ENCODE data around the gene MDP1.

MDP1 gene

GRCh38 chr14:24258119-24258518 is 42.3 kb upstream of the MDP1 start:
- Histone ChIP-seq H3K9me3 (no peaks in the 10 kb centered on the region), H3K4me3 (ENCODE audit: low read depth, low read length) (no peak overlapping the region), H3K36me3 (no peaks in the 10 kb centered on the region), H3K4me1 (no peaks in the 10 kb centered on the region), H3K27me3 (no peaks in the 10 kb centered on the region)
- no peak for DNase-seq
- no peak for TF ChIP-seq CTCF (IDR thresholded peaks at IDR 0.05; ENCODE audit: low read depth, low read length)

DNA sequence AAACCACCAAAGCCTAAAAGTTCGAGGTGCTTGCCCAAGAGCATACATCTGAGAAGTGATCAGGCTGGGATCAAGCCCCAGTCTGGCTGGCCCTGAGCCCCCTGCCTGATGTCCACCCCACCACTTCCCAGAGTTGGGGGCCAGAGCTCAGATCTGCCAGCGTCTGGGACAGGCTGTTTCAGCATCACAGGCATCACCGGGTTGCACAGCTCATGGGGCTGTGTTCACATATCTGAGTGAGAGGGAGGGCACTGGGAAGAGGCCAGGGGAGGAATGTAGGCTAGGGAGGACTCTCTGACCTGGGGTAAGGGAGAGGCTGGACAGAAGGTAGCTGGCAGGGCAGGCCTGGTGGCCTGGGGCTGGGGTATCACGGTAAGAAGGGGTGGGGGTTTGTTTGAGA is 41.1 kb upstream of the MDP1 start:
- DNase-seq = no peak
- no peaks in the 10 kb centered on the region for H3K36me3 ChIP-seq
- no peak for TF ChIP-seq CTCF (IDR thresholded peaks at IDR 0.05; ENCODE audit: low read depth, low read length)
- H3K27me3 ChIP-seq = no peaks in the 10 kb centered on the region
- H3K4me3 ChIP-seq (ENCODE audit: low read depth, low read length) = no peak overlapping the region
- no peaks in the 10 kb centered on the region for H3K4me1 ChIP-seq
- H3K9me3 ChIP-seq = no peaks in the 10 kb centered on the region

- TF ChIP-seq CTCF (IDR thresholded peaks at IDR 0.05; ENCODE audit: low read depth, low read length) = no peak
- H3K4me3 ChIP-seq (ENCODE audit: low read depth, low read length) = no peak overlapping the region
- DNase-seq = no peak
- H3K36me3 ChIP-seq = no peaks in the 10 kb centered on the region
- H3K9me3 ChIP-seq = no peaks in the 10 kb centered on the region
- H3K27me3 ChIP-seq = no peaks in the 10 kb centered on the region
- no peaks in the 10 kb centered on the region for H3K4me1 ChIP-seq
Observed at GRCh38 chr14:24255931-24256711, 40.3 kb upstream of the MDP1 start.

DNA sequence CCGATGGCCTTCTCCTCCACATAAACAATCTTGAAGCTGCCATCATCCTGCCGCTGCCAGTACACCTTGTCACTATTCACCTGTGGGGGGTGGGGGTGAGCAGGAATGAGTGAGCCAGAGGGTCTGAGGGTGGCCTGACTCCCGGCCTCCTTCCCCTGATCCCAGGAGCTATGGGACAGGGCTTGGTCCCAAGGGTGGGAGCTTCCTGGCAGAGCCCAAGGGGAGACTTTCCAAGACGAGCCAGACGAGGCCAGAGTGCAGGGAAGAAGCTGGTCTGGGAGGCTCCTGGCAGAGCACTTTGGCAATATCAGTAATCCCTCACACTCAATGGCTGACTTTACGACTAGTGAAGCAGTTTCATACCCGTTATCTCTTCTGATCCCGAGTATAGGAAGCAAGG is 39.6 kb upstream of the MDP1 start:
- no peaks in the 10 kb centered on the region for H3K9me3 ChIP-seq
- no peak for DNase-seq
- H3K27me3 ChIP-seq = no peaks in the 10 kb centered on the region
- H3K36me3 ChIP-seq = no peaks in the 10 kb centered on the region
- H3K4me3 ChIP-seq (ENCODE audit: low read depth, low read length) = no peak overlapping the region
- H3K4me1 ChIP-seq = no peaks in the 10 kb centered on the region
- no peak for TF ChIP-seq CTCF (IDR thresholded peaks at IDR 0.05; ENCODE audit: low read depth, low read length)

DNA sequence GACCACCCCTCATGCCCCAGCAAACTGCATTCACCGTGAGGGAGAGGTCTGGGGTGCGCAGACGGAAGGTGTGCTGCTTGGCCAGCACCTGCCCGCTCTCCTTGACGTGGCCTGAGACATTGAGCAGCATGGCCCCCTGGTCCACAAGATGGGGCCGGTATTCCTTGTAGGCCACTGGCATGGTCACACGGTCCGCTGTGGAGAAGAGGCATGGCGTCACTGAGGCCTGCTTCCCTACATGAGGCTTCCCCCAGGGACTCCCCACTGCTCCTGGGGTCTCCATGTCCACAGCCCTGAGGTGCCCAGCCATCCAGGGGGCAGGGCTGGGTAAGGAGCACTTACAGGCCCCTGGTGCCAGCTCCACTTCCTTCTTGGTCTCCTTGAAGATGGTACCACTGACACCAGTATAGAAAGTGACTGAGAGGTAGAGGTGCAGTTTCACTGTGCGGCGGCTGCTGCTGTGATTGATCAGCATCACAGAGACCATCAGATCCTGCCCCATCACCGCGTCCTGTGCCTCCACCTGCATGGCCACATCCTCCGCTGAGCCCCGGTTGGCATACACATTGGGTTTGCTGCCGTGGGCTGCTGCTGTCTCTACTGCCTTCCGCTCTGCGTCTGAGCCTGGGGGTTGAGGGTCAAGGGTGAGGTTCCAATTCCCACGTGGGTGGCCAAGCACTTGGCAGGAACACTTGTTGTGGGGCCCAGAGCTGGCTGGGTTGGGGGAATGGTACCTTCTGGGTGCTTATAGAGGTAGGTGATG is 38.9 kb upstream of the MDP1 start:
- H3K36me3 ChIP-seq = no peaks in the 10 kb centered on the region
- no peak for DNase-seq
- H3K4me1 ChIP-seq = no peaks in the 10 kb centered on the region
- no peaks in the 10 kb centered on the region for H3K27me3 ChIP-seq
- H3K9me3 ChIP-seq = no peaks in the 10 kb centered on the region
- H3K4me3 ChIP-seq (ENCODE audit: low read depth, low read length) = no peak overlapping the region
- TF ChIP-seq CTCF (IDR thresholded peaks at IDR 0.05; ENCODE audit: low read depth, low read length) = no peak

GRCh38 chr14:24253936-24254335 is 38.1 kb upstream of the MDP1 start:
- Histone ChIP-seq H3K9me3 (no peaks in the 10 kb centered on the region), H3K4me3 (ENCODE audit: low read depth, low read length) (no peak overlapping the region), H3K27me3 (no peaks in the 10 kb centered on the region), H3K4me1 (no peaks in the 10 kb centered on the region), H3K36me3 (no peaks in the 10 kb centered on the region)
- no peak for DNase-seq
- TF ChIP-seq CTCF (IDR thresholded peaks at IDR 0.05; ENCODE audit: low read depth, low read length) = no peak

Measured in BE2C (cell line).